HG02642 (cell line): ENCODE data around the gene PIGR.

Experiments
- ATAC-seq: cut with Tn5 transposase; IDR thresholded peaks from one replicate; pipeline ENCODE4 v1.9.1; 2021; ENCODE audit warnings: mild to moderate bottlenecking; ENCODE audit not compliant: unreplicated experiment, poor library complexity

The PIGR gene

DNA sequence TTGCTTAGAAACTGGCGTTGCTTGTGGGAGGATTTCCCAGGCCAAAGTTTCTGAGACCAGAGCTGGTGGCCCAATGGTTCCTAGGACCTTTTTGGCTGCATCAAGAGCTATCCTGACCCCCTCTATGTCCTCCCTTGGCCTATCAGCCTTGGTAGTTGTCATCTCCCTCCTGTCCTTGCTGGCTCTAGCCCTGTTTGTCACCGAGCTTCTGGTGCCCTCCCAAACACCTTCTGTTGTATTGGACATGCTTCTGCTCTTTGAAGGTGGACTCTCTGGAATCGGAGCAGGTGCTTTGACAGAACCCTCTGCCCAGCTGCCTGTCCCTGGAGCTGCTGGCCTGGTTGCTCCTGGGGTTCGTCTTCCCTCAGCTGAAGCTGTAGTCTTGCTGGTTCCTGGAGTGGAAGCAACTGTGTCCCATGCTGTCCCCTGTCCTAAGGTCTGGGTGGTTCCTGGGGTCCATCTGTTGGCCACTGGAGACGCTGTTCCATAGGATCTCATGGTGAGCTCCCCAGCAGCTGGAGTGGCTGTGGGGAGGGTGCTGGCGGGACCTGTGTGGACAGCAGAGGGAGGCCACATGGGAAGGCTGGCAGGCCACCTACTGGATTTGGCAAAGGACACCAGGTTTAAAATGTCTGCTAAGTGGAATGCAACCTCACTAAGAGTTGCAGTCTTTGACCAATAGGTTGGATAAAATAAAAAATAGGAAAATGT lies 14.6 kb upstream of the PIGR start:
- no peak for ATAC-seq

DNA sequence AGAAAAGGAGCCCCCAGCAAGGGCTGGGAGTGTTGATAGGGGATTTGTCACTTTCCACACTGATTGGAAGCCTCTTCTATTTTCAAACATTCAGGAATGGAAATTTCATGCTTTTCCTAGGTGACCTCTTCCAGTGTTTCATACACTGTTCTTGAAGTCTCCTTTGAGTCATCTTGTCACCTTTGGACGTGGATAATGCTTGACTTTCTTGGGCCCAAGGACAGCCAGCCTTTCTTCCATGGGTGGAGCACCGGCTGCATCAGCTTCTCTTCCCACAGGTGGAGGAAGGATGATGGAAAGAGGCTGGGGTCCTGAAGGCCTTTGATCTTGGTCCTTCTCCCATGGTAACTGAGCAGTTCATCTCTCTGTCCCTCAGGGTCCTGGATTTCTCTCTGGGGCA lies 11.9 kb upstream of the PIGR start:
- no peak for ATAC-seq

- no peak for ATAC-seq
Measured at GRCh38 chr1:206957639-206958038, 11.4 kb upstream of the PIGR start.

DNA sequence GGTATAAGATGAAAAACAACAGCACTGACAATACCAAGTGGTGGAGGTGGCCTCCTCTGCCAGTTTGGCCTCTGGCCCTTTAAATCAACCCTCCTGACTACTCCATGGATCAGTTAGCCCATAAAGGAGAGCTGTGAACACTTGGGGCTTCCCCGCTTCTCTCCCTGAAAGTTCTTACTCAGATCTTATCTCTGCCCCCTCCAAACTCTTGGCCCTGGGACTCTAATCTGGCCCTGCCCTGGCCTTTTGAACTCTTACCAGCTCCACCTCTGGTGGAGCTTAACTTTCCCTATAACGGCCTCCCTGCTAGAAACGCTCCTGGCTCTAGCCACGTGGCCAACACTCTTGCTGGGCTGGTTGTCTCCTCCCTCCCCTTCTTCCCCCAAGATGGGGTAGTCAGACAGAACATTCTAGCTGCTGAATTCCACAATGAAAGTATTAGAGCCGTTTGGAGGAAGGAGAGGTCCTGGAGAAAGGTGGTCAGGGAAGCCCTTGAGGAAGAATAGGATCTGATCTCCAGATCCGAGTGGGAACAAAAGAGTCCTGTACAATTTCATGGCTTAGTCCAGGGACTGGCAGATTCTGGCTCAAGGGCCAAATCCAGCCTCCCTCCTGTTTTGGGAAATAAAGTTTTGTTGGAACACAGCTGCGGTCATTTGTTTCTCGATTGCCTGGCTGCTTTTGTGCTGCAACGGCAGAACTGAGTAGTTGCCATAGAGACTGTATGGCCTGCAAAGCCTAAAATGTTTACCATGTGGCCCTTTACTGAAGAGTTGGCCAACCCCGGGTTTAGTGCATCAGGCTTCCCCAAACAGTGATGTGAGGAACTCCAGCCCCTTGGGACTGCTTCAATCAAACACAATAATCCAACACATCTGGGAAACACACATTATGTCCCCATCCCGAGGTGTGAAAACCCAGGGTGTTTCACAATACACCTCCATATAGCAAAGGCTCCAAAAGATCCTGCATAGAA lies 9.5 kb upstream of the PIGR start:
- peak; percentile 38 for ATAC-seq

GRCh38 chr1:206954459-206955342 lies 8.4 kb upstream of the PIGR start:
- ATAC-seq, result no peak

- no peak for ATAC-seq
Measured at GRCh38 chr1:206953626-206954025, 7.4 kb upstream of the PIGR start.

- no peak for ATAC-seq
Measured at GRCh38 chr1:206953126-206953525, 6.9 kb upstream of the PIGR start.

DNA sequence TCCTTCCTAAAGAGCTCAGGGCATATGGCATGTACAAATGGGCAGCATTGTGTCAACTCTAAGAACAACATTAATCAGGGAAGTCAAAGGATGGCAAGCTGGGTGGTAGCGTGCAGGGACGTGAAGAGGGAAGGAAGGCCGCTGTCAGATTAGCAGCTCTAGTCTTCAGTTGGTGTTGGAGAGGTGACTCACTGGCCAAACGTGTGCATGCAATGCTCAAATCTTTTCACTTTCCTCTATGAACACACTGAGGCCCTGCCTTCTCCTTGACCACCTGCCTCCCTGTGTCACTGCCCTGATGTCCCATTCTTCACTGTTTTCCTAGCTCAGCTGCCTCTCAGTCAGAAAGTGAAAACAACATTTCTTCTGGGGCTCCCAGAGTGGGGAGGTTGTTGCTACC lies 5.9 kb upstream of the PIGR start:
- ATAC-seq, result no peak

GRCh38 chr1:206951318-206952100 lies 5.2 kb upstream of the PIGR start:
- peak; percentile 33 for ATAC-seq

DNA sequence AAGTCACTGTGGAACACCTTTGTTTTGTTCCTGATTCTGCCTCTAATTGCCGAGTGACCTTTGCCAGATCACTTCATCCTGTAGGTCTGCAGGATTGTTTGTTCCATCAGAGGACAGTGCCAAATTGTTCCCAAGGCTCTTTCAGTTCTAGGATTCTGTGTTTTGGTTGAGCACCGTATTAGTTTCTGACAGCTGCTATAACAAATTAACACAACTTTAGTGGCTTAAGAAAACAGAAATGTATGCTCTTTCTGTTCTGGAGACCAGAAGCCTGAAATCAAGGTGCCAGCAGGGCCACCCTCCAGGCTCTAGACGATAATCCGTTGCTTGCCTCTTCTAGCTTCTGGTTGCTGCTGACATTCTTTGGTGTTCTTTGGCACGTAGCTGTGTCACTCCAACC lies 3.4 kb upstream of the PIGR start:
- no peak for ATAC-seq

GRCh38 chr1:206949208-206949607 lies 2.9 kb upstream of the PIGR start:
- ATAC-seq, result no peak

DNA sequence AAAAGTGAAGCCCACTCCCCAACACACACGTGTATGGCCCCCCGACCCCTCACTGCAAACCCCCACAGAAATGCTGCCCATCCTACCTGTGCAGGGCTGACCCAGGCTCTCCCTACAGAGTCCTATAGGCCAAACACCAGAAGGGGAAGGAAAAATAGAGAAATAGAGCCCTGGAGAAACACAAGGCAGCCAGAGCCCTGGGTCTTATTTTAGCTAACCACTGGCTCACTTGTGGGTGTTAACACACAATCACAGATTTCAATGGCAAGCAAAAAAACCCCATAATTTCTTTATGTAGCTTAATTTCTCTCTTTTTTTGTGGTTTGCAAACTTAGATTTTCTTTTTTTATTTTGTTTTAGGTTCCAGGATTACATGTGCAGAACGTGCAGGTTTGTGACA lies 989 bp upstream of the PIGR start:
- ATAC-seq, result no peak

DNA sequence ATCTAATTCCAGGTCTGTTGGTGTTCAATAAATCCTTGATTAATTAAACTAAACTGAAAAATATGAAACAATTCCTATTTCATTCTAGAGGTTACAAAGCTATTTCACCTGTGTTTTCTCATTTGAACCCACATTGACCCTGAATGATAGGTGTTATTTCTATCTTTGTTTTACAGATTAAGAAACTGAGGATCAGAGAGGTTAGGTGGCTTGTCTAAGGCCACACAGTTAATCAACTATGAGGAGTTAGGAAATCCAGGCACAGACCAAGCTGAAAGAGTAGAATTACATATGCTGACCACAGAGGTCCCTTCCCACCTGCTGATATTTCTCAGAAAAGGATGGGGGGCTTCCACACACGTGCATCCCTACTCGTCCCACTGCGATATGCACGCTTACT lies 487 bp downstream of the PIGR start:
- ATAC-seq, result no peak

DNA sequence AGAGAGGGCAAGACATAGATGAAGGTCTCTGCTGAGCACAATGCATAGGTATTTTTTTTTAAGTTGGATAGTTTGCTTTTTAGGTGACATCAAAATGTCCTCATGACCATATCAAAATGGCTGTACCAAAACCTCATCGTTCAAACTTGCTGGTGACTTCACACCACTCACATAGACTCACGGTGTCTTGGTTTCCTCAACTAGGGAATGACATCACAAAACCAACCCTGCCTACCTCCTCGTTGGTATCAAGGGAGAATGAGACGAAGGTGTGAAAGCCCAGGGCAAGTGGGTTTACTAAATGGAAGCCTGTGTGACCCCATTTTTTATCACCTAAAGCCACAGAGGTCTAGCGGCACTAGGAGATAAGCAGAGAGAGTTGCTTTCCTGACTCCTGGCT lies 1.6 kb downstream of the PIGR start:
- ATAC-seq, result no peak

GRCh38 chr1:206941766-206942418 lies 4.4 kb downstream of the PIGR start:
- no peak for ATAC-seq

DNA sequence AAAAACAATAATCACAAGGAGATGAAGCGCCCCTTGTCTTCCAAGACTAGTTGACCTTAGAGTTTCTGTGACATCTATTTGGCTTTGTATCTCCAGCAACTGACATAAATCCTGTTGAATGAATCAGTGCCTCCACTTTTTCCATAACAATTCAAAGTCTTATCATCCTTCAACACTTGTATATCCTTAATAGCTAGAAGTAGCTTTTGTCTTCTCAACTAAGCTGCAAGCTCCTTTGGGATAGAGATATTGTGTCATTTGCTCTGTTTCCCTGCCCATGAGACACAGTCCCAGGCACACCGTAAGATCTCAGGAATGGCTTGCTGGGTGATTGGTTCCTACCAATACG lies 5.7 kb downstream of the PIGR start:
- ATAC-seq, result no peak

- ATAC-seq, result no peak
Measured at GRCh38 chr1:206939841-206940587, 6.3 kb downstream of the PIGR start.

DNA sequence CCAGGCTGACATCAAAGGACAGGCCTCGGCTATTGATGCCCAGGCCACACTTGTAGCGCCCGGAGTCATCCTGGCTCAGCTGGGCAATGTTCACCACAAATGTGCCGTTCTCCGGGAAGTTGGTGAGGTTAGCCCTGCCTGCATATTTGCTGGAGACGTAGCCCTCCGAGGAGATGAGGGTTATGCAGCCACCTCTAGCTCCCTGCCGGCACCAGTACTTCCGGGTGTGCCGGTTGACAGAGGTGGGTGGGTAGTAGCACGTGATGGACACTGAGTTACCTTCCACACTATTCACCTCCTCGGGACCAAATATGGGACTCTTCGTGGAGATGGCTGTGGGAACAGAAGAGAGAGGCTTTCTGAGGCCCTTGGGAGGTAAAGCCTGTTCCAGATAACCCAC lies 7.1 kb downstream of the PIGR start:
- ATAC-seq, result no peak

DNA sequence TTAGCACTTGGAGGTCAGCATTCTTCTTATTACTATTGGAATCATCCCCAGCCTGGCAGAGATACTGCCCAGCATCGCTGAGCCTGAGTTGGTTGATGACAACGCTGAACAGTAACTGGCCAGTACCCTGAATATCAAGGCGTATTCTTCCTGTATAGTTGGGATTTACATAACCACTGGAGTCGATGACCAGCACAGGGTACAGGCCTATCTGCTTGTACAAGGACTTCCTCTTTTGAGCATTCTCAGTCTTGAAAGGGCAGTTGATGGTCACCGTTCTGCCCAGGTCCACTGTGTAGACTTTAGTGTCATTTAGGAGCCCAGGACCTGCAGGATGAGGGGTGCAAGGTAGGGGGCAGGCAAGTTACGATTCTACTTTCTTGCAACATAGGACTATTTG lies 8.8 kb downstream of the PIGR start:
- ATAC-seq, result no peak
